NK-92 treated with Interleukin-12 subunit alpha and Interleukin-12 subunit beta, amount 100 ng/mL, for 24 hours (cell line): Measurements from ENCODE around the gene ANKRD13D.

Experiments used
- DNase-seq: peaks from one replicate; lab custom pipeline; 2025; lab: John Stamatoyannopoulos, UW

Gene ANKRD13D

GRCh38 chr11:67273260-67273990, 15.7 kb upstream of the ANKRD13D start:
- no peak for DNase-seq

GRCh38 chr11:67274768-67275605, 14.1 kb upstream of the ANKRD13D start:
- no peak for DNase-seq

- DNase-seq = no peak
These were observed 13.3 kb upstream of the ANKRD13D start for GRCh38 chr11:67275606-67276409.

- no peak for DNase-seq
These were observed 12.3 kb upstream of the ANKRD13D start for GRCh38 chr11:67276781-67277230.

- DNase-seq = peak; percentile 75
These were observed 11.7 kb upstream of the ANKRD13D start for GRCh38 chr11:67277231-67277961.

- no peak for DNase-seq
These were observed 10.8 kb upstream of the ANKRD13D start for GRCh38 chr11:67278135-67278938.

- no peak for DNase-seq
These were observed 10.0 kb upstream of the ANKRD13D start for GRCh38 chr11:67278939-67279588.

GRCh38 chr11:67279589-67280340, 9.3 kb upstream of the ANKRD13D start:
- DNase-seq = no peak

- no peak for DNase-seq
These were observed 8.7 kb upstream of the ANKRD13D start for GRCh38 chr11:67280341-67280787.

- no peak for DNase-seq
These were observed 8.1 kb upstream of the ANKRD13D start for GRCh38 chr11:67280788-67281551.

- DNase-seq = no peak
These were observed 7.5 kb upstream of the ANKRD13D start for GRCh38 chr11:67281552-67282150.

- DNase-seq = no peak
These were observed 6.8 kb upstream of the ANKRD13D start for GRCh38 chr11:67282155-67282875.

GRCh38 chr11:67282876-67283371, 6.2 kb upstream of the ANKRD13D start:
- no peak for DNase-seq

GRCh38 chr11:67283481-67283963, 5.6 kb upstream of the ANKRD13D start:
- DNase-seq = no peak

- DNase-seq = no peak
These were observed 4.1 kb upstream of the ANKRD13D start for GRCh38 chr11:67284811-67285540.
